GM21423 (cell line): ENCODE results near the gene ROM1.
A peak's percentile ranks its signal among the peaks of the same experiment; 100 is the strongest.
"Not testable (repeated sequence)": the region's sequence is repeated elsewhere in the genome, so short reads cannot be mapped to it uniquely, and the experiment has no call there.

Experiments used
- ATAC-seq: cut with Tn5 transposase; IDR thresholded peaks from one replicate; pipeline ENCODE4 v1.9.1; 2021; ENCODE audit warnings: mild to moderate bottlenecking, moderate library complexity; ENCODE audit not compliant: unreplicated experiment

Gene ROM1

GRCh38 chr11:62612366-62613290 lies at the start of gene ROM1, which contains the start of gene EML3:
Gene ROM1 (plus strand): TSS chr11:62613257. CDS start chr11:62613282, 25 bp downstream.
Gene EML3 (minus strand): TSS chr11:62612775. CDS start chr11:62612457, 318 bp downstream.
- peak; percentile 67 for ATAC-seq

- ATAC-seq: no peak
Observed at GRCh38 chr11:62565100-62565802, 47.8 kb upstream of the ROM1 start.

GRCh38 chr11:62566247-62566646 lies 46.8 kb upstream of the ROM1 start:
- no peak for ATAC-seq

GRCh38 chr11:62567018-62567633 lies 45.9 kb upstream of the ROM1 start:
- ATAC-seq: no peak

- ATAC-seq: no peak
Observed at GRCh38 chr11:62569611-62570010, 43.4 kb upstream of the ROM1 start.

GRCh38 chr11:62570903-62571302 lies 42.2 kb upstream of the ROM1 start:
- not testable (repeated sequence) for ATAC-seq

GRCh38 chr11:62571493-62571892 lies 41.6 kb upstream of the ROM1 start:
- ATAC-seq: not testable (repeated sequence)

- no peak for ATAC-seq
Observed at GRCh38 chr11:62572431-62572830, 40.6 kb upstream of the ROM1 start.

GRCh38 chr11:62573006-62573591 lies 40.0 kb upstream of the ROM1 start:
- no peak for ATAC-seq

GRCh38 chr11:62573592-62574362 lies 39.3 kb upstream of the ROM1 start, which contains the start of gene EEF1G:
Gene EEF1G (minus strand): TSS chr11:62573891. CDS start chr11:62573842, 49 bp downstream.
- ATAC-seq: peak; percentile 92

GRCh38 chr11:62574363-62575071 lies 38.5 kb upstream of the ROM1 start:
- ATAC-seq: no peak

- no peak for ATAC-seq
Observed at GRCh38 chr11:62575156-62575555, 37.9 kb upstream of the ROM1 start.

GRCh38 chr11:62575837-62576236 lies 37.2 kb upstream of the ROM1 start:
- ATAC-seq: no peak

- ATAC-seq: no peak
Observed at GRCh38 chr11:62577046-62577714, 35.9 kb upstream of the ROM1 start.

- no peak for ATAC-seq
Observed at GRCh38 chr11:62578541-62578940, 34.5 kb upstream of the ROM1 start.

GRCh38 chr11:62579252-62579651 lies 33.8 kb upstream of the ROM1 start:
- ATAC-seq: no peak

GRCh38 chr11:62580959-62581715 lies 31.9 kb upstream of the ROM1 start:
- no peak for ATAC-seq

- ATAC-seq: not testable (repeated sequence)
Observed at GRCh38 chr11:62581735-62582134, 31.3 kb upstream of the ROM1 start.
